ENCODE results near the gene NRL. TPM values are rescaled to one million over a fixed set of nuclear protein-coding genes. Genes with fewer than 3 reads are reported as not detected.

Gene NRL
- total and polyA plus RNA-seq, 10 of the 15 experiments (the other 5 are each of a cell fraction or from before 2014, with no cell fraction given): 0.11 to 4.4 (median 2.2) TPM

- Histone ChIP-seq H4K20me1 (ENCODE audit: control insufficient read depth, insufficient read depth) (no peaks in the 10 kb centered on the region), H3K4me1 (ENCODE audit: control insufficient read depth, insufficient read depth, low read length) (peaks cover 21% of the 10 kb centered on the region), H3K9ac (ENCODE audit: control insufficient read depth, insufficient read depth, low read length) (no peak within 1 kb of the TSS), H3K4me3 (no peak within 1 kb of the TSS), H2AFZ (ENCODE audit: control insufficient read depth, low read depth, low read length) (no peak within 1 kb of the TSS), H3K9me3 (replicated peaks; ENCODE audit: control insufficient read depth, insufficient read depth, low read length) (no peaks in the 10 kb centered on the region), H3K36me3 (ENCODE audit: control insufficient read depth in 2 of 2, insufficient read depth in 2 of 2, low read length in 1 of 2) (no peaks in the 10 kb centered on the region), H3K27ac (ENCODE audit: control insufficient read depth, insufficient read depth) (no peak within 1 kb of the TSS), H3K4me2 (ENCODE audit: control insufficient read depth, insufficient read depth) (no peak within 1 kb of the TSS), H3K27me3 (replicated peaks in 1 of 2; ENCODE audit: control insufficient read depth in 2 of 2, insufficient read depth in 2 of 2, low read length in 1 of 2) (no peaks in the 10 kb centered on the region), H3K79me2 (ENCODE audit: control insufficient read depth, insufficient read depth, low read length) (no peaks in the 10 kb centered on the region; the same call in 1 of the 2 replicates)
- intact Hi-C loops (cut with micrococcal nuclease; ENCODE audit: unreplicated experiment): no loop called here
- ChIA-PET RAD21 (ENCODE audit: unreplicated experiment) (interaction anchor here (1.1 kb wide), 1 partner anchor 16 kb away, joined by 3 read pairs; the partner anchor contains the start of genes DCAF11 and NRL), POLR2A (interaction anchor here (0.6 to 11.6 kb wide), 2 partner anchors 9 to 33 kb away, joined by 3 to 276 read pairs; partner anchors contain the start of genes DCAF11 and NRL), SMC1A (ENCODE audit: uncharacterized antibody, unreplicated experiment) (interaction anchor here (1.4 kb wide), 1 partner anchor 22 kb away, joined by 4 read pairs; no protein-coding TSS in a partner anchor), CTCF (interaction anchor here (1.1 kb wide), 1 partner anchor 16 kb away, joined by 3 read pairs; the partner anchor contains the start of genes DCAF11 and NRL)
- FAIRE-seq: no peak
- BruUV-seq (replicated peaks): no TSS peak
- no peak for ATAC-seq
- no peak for DNase-seq (ENCODE audit: low read depth, low spot score)
- WGBS (ENCODE audit: insufficient coverage, insufficient replicate concordance, low lambda C conversion rate, missing lambda C conversion rate): 89% methylated on average over 5 of the region's 5 CpGs
- in situ Hi-C loops (cut with MboI): no loop called here
- no peak for TF ChIP-seq ZBTB4 (CRISPR knock-in tag; IDR thresholded peaks at IDR 0.05)
- TF ChIP-seq BCL11A (IDR thresholded peaks at IDR 0.05; ENCODE audit: low read depth, low read length): no peak
- no peak for TF ChIP-seq KAT2A (conservative IDR thresholded peaks at IDR 0.05; ENCODE audit: control insufficient read depth, low read depth, low read length)
- TF ChIP-seq SP1 (IDR thresholded peaks at IDR 0.05; ENCODE audit: low read depth, low read length): no peak
- TF ChIP-seq, protein P1, sequence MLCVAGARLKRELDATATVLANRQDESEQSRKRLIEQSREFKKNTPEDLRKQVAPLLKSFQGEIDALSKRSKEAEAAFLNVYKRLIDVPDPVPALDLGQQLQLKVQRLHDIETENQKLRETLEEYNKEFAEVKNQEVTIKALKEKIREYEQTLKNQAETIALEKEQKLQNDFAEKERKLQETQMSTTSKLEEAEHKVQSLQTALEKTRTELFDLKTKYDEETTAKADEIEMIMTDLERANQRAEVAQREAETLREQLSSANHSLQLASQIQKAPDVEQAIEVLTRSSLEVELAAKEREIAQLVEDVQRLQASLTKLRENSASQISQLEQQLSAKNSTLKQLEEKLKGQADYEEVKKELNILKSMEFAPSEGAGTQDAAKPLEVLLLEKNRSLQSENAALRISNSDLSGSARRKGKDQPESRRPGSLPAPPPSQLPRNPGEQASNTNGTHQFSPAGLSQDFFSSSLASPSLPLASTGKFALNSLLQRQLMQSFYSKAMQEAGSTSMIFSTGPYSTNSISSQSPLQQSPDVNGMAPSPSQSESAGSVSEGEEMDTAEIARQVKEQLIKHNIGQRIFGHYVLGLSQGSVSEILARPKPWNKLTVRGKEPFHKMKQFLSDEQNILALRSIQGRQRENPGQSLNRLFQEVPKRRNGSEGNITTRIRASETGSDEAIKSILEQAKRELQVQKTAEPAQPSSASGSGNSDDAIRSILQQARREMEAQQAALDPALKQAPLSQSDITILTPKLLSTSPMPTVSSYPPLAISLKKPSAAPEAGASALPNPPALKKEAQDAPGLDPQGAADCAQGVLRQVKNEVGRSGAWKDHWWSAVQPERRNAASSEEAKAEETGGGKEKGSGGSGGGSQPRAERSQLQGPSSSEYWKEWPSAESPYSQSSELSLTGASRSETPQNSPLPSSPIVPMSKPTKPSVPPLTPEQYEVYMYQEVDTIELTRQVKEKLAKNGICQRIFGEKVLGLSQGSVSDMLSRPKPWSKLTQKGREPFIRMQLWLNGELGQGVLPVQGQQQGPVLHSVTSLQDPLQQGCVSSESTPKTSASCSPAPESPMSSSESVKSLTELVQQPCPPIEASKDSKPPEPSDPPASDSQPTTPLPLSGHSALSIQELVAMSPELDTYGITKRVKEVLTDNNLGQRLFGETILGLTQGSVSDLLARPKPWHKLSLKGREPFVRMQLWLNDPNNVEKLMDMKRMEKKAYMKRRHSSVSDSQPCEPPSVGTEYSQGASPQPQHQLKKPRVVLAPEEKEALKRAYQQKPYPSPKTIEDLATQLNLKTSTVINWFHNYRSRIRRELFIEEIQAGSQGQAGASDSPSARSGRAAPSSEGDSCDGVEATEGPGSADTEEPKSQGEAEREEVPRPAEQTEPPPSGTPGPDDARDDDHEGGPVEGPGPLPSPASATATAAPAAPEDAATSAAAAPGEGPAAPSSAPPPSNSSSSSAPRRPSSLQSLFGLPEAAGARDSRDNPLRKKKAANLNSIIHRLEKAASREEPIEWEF (IDR thresholded peaks at IDR 0.05; ENCODE audit: insufficient replicate concordance, low read depth, low read length): no peak
- TF ChIP-seq POU2F2 (IDR thresholded peaks at IDR 0.05; ENCODE audit: borderline replicate concordance, low read depth, low read length): no peak
- TF ChIP-seq NR2C2 (IDR thresholded peaks at IDR 0.05; ENCODE audit: borderline replicate concordance, control insufficient read depth, insufficient read length, low read depth): no peak
- no peak for TF ChIP-seq JUND (IDR thresholded peaks at IDR 0.05; ENCODE audit: low read depth, low read length)
- TF ChIP-seq CHD1 (IDR thresholded peaks at IDR 0.05; ENCODE audit: low read depth, low read length): no peak
- no peak for TF ChIP-seq IRF5 (IDR thresholded peaks at IDR 0.05; ENCODE audit: borderline replicate concordance)
- TF ChIP-seq SKIL (IDR thresholded peaks at IDR 0.05; ENCODE audit: low read depth, poor library complexity, severe bottlenecking): no peak
- no peak for TF ChIP-seq SMC3 (IDR thresholded peaks at IDR 0.05; ENCODE audit: borderline replicate concordance, low read length)
Measured at GRCh38 chr14:24130380-24130716, 15.6 kb upstream of the NRL start, which contains the start of gene FITM1. Gene FITM1, plus strand, starts transcription at chr14:24130659. Its CDS starts 905 bp downstream, at chr14:24131564.

Measured in GM12878 (cell line).